ENCODE measurements around the gene COPS8. TPM values are rescaled to one million over a fixed set of nuclear protein-coding genes. Genes with fewer than 3 reads are reported as not detected.

The COPS8 gene
- total RNA-seq, 1 experiment from 2014 or later, result 49.9 TPM

DNA sequence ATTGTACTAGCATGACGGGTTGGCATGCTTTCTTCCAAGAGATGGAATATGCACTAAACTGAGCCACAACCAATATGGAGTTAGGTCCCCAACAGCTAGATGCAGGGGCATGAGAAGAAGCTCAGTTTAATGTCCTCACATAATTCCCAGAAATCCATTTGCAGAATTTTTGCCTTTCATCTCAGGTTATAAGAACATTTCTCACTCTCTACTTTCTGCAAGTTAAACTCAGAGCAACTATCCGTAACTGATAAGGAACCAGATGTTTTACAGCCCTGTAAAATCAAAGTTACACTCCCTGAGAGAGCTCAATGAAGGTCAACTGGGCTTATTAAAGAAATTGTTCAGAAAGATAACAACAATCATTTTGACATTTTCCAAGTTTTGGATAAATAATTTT is 30.7 kb downstream of the COPS8 start:
- TF ChIP-seq, protein P1, sequence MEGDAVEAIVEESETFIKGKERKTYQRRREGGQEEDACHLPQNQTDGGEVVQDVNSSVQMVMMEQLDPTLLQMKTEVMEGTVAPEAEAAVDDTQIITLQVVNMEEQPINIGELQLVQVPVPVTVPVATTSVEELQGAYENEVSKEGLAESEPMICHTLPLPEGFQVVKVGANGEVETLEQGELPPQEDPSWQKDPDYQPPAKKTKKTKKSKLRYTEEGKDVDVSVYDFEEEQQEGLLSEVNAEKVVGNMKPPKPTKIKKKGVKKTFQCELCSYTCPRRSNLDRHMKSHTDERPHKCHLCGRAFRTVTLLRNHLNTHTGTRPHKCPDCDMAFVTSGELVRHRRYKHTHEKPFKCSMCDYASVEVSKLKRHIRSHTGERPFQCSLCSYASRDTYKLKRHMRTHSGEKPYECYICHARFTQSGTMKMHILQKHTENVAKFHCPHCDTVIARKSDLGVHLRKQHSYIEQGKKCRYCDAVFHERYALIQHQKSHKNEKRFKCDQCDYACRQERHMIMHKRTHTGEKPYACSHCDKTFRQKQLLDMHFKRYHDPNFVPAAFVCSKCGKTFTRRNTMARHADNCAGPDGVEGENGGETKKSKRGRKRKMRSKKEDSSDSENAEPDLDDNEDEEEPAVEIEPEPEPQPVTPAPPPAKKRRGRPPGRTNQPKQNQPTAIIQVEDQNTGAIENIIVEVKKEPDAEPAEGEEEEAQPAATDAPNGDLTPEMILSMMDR (IDR thresholded peaks at IDR 0.05; ENCODE audit: unreplicated experiment), result no peak
- Mint-ChIP-seq H3K27ac (ENCODE audit: unreplicated experiment) (no peak overlapping the region), H3K36me3 (ENCODE audit: insufficient read depth, unreplicated experiment) (no peaks in the 10 kb centered on the region), H3K4me1 (ENCODE audit: low read depth, unreplicated experiment) (peaks cover 6% of the 10 kb centered on the region), H3K4me3 (ENCODE audit: low read depth, unreplicated experiment) (no peak overlapping the region), H3K9me3 (ENCODE audit: low read depth, unreplicated experiment) (peaks cover 3% of the 10 kb centered on the region), H3K27me3 (ENCODE audit: unreplicated experiment) (no peaks in the 10 kb centered on the region)
- CTCF ChIA-PET, result interaction anchor here (0.7 kb wide), 1 partner anchor 12 kb away, joined by 3 read pairs; no protein-coding TSS in a partner anchor
- no TSS peak for BruUV-seq (replicated peaks)
- intact Hi-C loops (cut with micrococcal nuclease; ENCODE audit: unreplicated experiment), result no loop called here
- DNase-seq, result no peak

DNA sequence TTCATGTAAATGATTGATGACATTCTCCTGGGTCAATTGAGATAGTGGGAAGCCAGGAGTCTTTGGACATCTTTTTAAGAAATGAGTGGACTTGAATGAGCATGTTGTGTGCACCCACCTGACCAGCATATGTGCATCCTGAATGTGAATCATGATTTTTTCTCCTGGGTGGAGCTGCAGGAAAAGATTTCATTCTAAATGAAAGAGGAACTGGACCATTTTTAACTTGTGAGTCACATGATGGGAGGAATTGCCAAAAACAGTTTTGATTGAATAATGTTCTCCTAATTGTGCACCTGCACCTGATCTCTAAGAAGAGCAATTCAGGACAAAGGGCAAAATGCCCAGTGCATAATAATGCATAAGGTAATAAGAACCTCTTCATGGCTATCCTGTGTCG is 32.3 kb downstream of the COPS8 start:
- CTCF ChIA-PET, result interaction anchor here (0.6 kb wide), 1 partner anchor 774 kb away, joined by 9 read pairs; no protein-coding TSS in a partner anchor

DNA sequence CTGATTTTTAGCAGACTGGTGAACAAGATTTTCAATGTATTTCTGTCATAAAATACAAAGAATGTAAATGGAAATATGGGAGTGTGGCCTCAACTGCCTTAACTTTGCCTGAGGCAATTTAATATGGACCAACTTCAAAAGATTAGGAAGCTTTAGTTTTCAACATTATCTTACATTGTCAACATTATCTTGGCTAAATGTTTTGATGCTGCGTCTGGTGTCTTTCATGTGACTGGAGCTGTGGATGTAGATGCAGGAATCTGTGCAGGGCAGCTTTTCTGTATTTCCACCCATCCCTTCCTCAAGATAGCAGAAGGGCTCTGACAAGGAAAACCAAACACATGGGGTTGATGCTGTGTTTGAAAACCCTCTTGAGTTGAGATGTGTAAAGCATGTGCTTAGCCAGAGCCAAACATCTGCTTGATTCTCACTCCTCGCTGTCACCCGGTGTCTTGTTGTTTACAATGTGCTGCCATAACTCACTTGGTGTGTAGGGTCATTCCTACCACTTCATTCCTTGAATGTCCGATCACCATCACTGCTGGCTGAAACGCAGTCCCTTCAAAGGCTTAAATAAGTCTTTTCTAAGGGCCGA is 33.0 kb downstream of the COPS8 start:
- DNase-seq, result no peak
- intact Hi-C loops (cut with micrococcal nuclease; ENCODE audit: unreplicated experiment), result no loop called here
- CTCF ChIA-PET, result interaction anchor here (0.6 kb wide), 1 partner anchor 775 kb away, joined by 9 read pairs; no protein-coding TSS in a partner anchor
- no TSS peak for BruUV-seq (replicated peaks)
- TF ChIP-seq, protein P1 (IDR thresholded peaks at IDR 0.05; ENCODE audit: unreplicated experiment), result no peak
- Mint-ChIP-seq H3K4me3 (ENCODE audit: low read depth, unreplicated experiment) (no peak overlapping the region), H3K36me3 (ENCODE audit: insufficient read depth, unreplicated experiment) (no peaks in the 10 kb centered on the region), H3K27ac (ENCODE audit: unreplicated experiment) (no peak overlapping the region), H3K27me3 (ENCODE audit: unreplicated experiment) (no peaks in the 10 kb centered on the region), H3K4me1 (ENCODE audit: low read depth, unreplicated experiment) (peaks cover 6% of the 10 kb centered on the region), H3K9me3 (ENCODE audit: low read depth, unreplicated experiment) (peaks cover 3% of the 10 kb centered on the region)

More for the DNA sequence above, 32.3 kb downstream of the COPS8 start:
- H3K9me3 Mint-ChIP-seq (ENCODE audit: low read depth, unreplicated experiment), result peaks cover 3% of the 10 kb centered on the region
- BruUV-seq (replicated peaks), result no TSS peak
- TF ChIP-seq, protein P1 (IDR thresholded peaks at IDR 0.05; ENCODE audit: unreplicated experiment), result no peak
- no peaks in the 10 kb centered on the region for H3K27me3 Mint-ChIP-seq (ENCODE audit: unreplicated experiment)
- H3K4me1 Mint-ChIP-seq (ENCODE audit: low read depth, unreplicated experiment), result peaks cover 6% of the 10 kb centered on the region
- no peak for DNase-seq
- H3K36me3 Mint-ChIP-seq (ENCODE audit: insufficient read depth, unreplicated experiment), result no peaks in the 10 kb centered on the region
- H3K27ac Mint-ChIP-seq (ENCODE audit: unreplicated experiment), result no peak overlapping the region
- no peak overlapping the region for H3K4me3 Mint-ChIP-seq (ENCODE audit: low read depth, unreplicated experiment)
- intact Hi-C loops (cut with micrococcal nuclease; ENCODE audit: unreplicated experiment), result no loop called here

DNA sequence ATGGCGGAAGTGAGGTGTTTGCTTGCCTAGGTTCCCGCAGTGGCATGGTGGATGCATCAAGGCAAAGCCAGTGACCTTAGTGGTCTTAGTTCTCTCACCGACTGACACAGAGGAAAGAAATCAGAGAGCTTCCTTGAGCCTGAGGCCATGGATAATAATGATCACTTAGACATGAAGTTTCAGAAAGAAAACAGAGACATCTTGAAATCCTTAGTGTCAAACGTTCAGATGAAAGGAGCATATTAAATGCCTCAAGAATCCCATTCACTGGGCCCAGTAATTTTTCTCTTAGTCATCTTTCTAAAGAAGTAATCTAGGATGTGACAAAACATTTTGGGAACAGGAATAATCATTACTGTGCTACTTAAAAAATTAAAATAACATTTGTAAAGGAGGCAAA is 35.2 kb downstream of the COPS8 start:
- no peaks in the 10 kb centered on the region for H3K27me3 Mint-ChIP-seq (ENCODE audit: unreplicated experiment)
- no peak for DNase-seq
- intact Hi-C loops (cut with micrococcal nuclease; ENCODE audit: unreplicated experiment), result loop anchor here (10.0 kb wide), 1 partner anchor 454 kb away; no protein-coding TSS in a partner anchor
- CTCF ChIA-PET, result interaction anchor here (0.7 to 2.7 kb wide), 2 partner anchors 45 to 451 kb away, joined by 3 to 8 read pairs; no protein-coding TSS in a partner anchor
- H3K27ac Mint-ChIP-seq (ENCODE audit: unreplicated experiment), result no peak overlapping the region
- peaks cover 6% of the 10 kb centered on the region for H3K4me1 Mint-ChIP-seq (ENCODE audit: low read depth, unreplicated experiment)
- no TSS peak for BruUV-seq (replicated peaks)
- H3K36me3 Mint-ChIP-seq (ENCODE audit: insufficient read depth, unreplicated experiment), result no peaks in the 10 kb centered on the region
- no peaks in the 10 kb centered on the region for H3K9me3 Mint-ChIP-seq (ENCODE audit: low read depth, unreplicated experiment)
- TF ChIP-seq, protein P1 (IDR thresholded peaks at IDR 0.05; ENCODE audit: unreplicated experiment), result no peak
- H3K4me3 Mint-ChIP-seq (ENCODE audit: low read depth, unreplicated experiment), result no peak overlapping the region

Measured in Calu3 (cell line).